ENCODE measurements around the gene MYO5A. TPM values are rescaled to one million over a fixed set of nuclear protein-coding genes. Genes with fewer than 3 reads are reported as not detected.
A peak's percentile ranks its signal among the peaks of the same experiment; 100 is the strongest.

Gene MYO5A
- total RNA-seq, 2 experiments from 2014 or later, result 19.2 to 22.6 TPM

DNA sequence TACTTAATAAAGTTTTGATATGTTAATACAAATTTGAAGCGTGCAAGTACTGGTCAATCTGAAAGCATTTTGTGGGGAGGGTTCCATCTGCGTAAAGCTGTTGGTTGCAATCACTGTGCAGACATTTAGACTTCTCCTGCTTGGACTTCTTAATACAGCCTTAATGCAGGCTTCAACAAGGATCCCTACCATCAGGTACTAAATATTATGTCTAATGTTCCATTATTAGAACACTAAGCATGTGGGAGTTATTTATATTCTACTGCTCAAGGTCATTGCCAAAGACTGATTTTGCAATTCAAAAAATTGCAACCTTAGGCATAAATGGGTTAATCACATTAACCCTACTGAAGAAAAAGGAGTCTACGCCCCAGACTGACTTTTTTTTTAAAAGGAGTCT lies 159.2 kb downstream of the MYO5A start:
- DNase-seq (no peak), ATAC-seq (no peak)
- CTCF ChIA-PET, result no interaction called here
- Mint-ChIP-seq H3K27me3 (no peaks in the 10 kb centered on the region), H3K36me3 (ENCODE audit: low read depth) (peaks cover 23% of the 10 kb centered on the region), H3K27ac (no peak overlapping the region), H3K9me3 (no peaks in the 10 kb centered on the region), H3K4me3 (no peak overlapping the region), H3K4me1 (ENCODE audit: low read depth) (no peaks in the 10 kb centered on the region)
- no peak for TF ChIP-seq CTCF (IDR thresholded peaks at IDR 0.05)
- POLR2A ChIA-PET, result no interaction called here
- intact Hi-C loops (cut with micrococcal nuclease), result no loop called here

DNA sequence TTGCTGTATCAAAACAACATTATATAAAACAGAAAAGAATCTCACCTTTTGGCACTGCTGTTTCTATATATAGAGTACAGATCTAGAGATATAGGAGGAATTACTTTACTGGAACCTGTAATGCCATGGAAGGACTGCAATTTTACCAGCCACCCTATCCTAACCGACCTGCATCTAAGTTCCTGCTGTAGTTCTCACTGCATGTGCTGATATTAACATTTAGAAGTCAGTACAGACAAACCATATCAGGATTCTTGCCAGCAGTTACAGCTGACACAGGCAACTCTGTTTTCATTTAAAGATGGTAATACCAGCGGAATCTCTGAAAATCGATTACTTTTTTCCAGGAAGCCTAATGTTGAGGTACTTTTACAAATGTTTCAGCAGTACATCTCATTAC lies 159.7 kb downstream of the MYO5A start:
- ChIA-PET POLR2A (no interaction called here), CTCF (interaction anchor here (1.5 kb wide), 1 partner anchor 38 kb away, joined by 3 read pairs; no protein-coding TSS in a partner anchor)
- Mint-ChIP-seq H3K4me3 (no peak overlapping the region), H3K27ac (no peak overlapping the region), H3K27me3 (no peaks in the 10 kb centered on the region), H3K36me3 (ENCODE audit: low read depth) (peaks cover 21% of the 10 kb centered on the region), H3K9me3 (no peaks in the 10 kb centered on the region), H3K4me1 (ENCODE audit: low read depth) (no peaks in the 10 kb centered on the region)
- TF ChIP-seq CTCF (IDR thresholded peaks at IDR 0.05), result no peak
- no peak for ATAC-seq
- DNase-seq, result no peak
- intact Hi-C loops (cut with micrococcal nuclease), result no loop called here

DNA sequence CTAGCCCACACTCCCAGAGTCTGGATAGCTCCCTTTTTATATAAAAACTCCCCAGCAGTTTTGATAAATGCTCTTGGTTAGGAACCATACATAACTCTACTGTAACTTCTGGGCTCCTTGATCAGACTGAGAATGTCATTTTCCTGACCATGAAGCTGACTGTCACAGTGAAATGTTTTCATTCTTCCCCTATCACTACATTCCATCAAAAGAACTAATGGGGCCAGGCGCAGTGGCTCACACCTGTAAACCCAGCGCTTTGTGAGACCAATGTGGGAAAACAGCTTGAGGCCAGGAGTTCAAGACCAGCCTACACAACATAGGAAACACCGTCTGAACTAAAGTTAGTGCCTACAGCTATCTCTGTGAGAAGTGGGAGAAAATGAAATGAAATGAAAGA lies 160.3 kb downstream of the MYO5A start:
- Mint-ChIP-seq H3K9me3 (no peaks in the 10 kb centered on the region), H3K27ac (no peak overlapping the region), H3K4me3 (no peak overlapping the region), H3K27me3 (no peaks in the 10 kb centered on the region), H3K4me1 (ENCODE audit: low read depth) (no peaks in the 10 kb centered on the region), H3K36me3 (ENCODE audit: low read depth) (peaks cover 22% of the 10 kb centered on the region)
- ATAC-seq (no peak), DNase-seq (no peak)
- intact Hi-C loops (cut with micrococcal nuclease), result no loop called here
- ChIA-PET POLR2A (interaction anchor here (0.6 to 1.3 kb wide), 2 partner anchors 12 to 306 kb away, joined by 3 read pairs; no protein-coding TSS in a partner anchor), CTCF (interaction anchor here (1.0 to 1.5 kb wide), 3 partner anchors 25 to 230 kb away, joined by 3 read pairs; no protein-coding TSS in a partner anchor)
- TF ChIP-seq CTCF (IDR thresholded peaks at IDR 0.05), result no peak

- no peak overlapping the region for H3K4me3 Mint-ChIP-seq
- ChIA-PET CTCF (no interaction called here), POLR2A (no interaction called here)
- intact Hi-C loops (cut with micrococcal nuclease), result no loop called here
- no peaks in the 10 kb centered on the region for H3K9me3 Mint-ChIP-seq
- H3K36me3 Mint-ChIP-seq (ENCODE audit: low read depth), result peaks cover 13% of the 10 kb centered on the region
- H3K27ac Mint-ChIP-seq, result peak overlapping the region; percentile 31
- H3K4me1 Mint-ChIP-seq (ENCODE audit: low read depth), result no peaks in the 10 kb centered on the region
- ATAC-seq, result no peak
- no peak for DNase-seq
- H3K27me3 Mint-ChIP-seq, result no peaks in the 10 kb centered on the region
- TF ChIP-seq CTCF (IDR thresholded peaks at IDR 0.05), result no peak
Observed at GRCh38 chr15:52362497-52362896, 166.2 kb downstream of the MYO5A start.

- no peak overlapping the region for H3K4me3 Mint-ChIP-seq
- no peaks in the 10 kb centered on the region for H3K4me1 Mint-ChIP-seq (ENCODE audit: low read depth)
- no peaks in the 10 kb centered on the region for H3K9me3 Mint-ChIP-seq
- H3K27ac Mint-ChIP-seq, result no peak overlapping the region
- TF ChIP-seq CTCF (IDR thresholded peaks at IDR 0.05), result no peak
- H3K36me3 Mint-ChIP-seq (ENCODE audit: low read depth), result peaks cover 11% of the 10 kb centered on the region
- intact Hi-C loops (cut with micrococcal nuclease), result no loop called here
- DNase-seq (no peak), ATAC-seq (no peak)
- ChIA-PET POLR2A (no interaction called here), CTCF (no interaction called here)
- H3K27me3 Mint-ChIP-seq, result no peaks in the 10 kb centered on the region
Observed at GRCh38 chr15:52361975-52362494, 166.6 kb downstream of the MYO5A start.

Measured in activated CD8-positive, alpha-beta T cell treated with anti-CD3 and anti-CD28 coated beads for 36 hours (primary cell).